ENCODE results near the gene KRT14. TPM values are rescaled to one million over a fixed set of nuclear protein-coding genes. Genes with fewer than 3 reads are reported as not detected.

The KRT14 gene
- total RNA-seq, 4 donors from 2014 or later, result 0.52 to 0.90 TPM; not detected in 2

- no peak overlapping the region for H3K4me3 ChIP-seq
- H3K9me3 ChIP-seq, result no peaks in the 10 kb centered on the region
- no peaks in the 10 kb centered on the region for H3K27me3 ChIP-seq
- H3K27ac ChIP-seq, result no peak overlapping the region
- DNase-seq, result no peak
- TF ChIP-seq, protein P1, sequence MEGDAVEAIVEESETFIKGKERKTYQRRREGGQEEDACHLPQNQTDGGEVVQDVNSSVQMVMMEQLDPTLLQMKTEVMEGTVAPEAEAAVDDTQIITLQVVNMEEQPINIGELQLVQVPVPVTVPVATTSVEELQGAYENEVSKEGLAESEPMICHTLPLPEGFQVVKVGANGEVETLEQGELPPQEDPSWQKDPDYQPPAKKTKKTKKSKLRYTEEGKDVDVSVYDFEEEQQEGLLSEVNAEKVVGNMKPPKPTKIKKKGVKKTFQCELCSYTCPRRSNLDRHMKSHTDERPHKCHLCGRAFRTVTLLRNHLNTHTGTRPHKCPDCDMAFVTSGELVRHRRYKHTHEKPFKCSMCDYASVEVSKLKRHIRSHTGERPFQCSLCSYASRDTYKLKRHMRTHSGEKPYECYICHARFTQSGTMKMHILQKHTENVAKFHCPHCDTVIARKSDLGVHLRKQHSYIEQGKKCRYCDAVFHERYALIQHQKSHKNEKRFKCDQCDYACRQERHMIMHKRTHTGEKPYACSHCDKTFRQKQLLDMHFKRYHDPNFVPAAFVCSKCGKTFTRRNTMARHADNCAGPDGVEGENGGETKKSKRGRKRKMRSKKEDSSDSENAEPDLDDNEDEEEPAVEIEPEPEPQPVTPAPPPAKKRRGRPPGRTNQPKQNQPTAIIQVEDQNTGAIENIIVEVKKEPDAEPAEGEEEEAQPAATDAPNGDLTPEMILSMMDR (IDR thresholded peaks at IDR 0.05), result no peak
- no peak for TF ChIP-seq POLR2A (IDR thresholded peaks at IDR 0.05)
- no peaks in the 10 kb centered on the region for H3K36me3 ChIP-seq
- H3K4me1 ChIP-seq, result no peaks in the 10 kb centered on the region
- intact Hi-C loops (cut with DNase I; ENCODE audit: low total_unique reads), result no loop called here
Observed at GRCh38 chr17:41540921-41541625, 45.6 kb downstream of the KRT14 start.

DNA sequence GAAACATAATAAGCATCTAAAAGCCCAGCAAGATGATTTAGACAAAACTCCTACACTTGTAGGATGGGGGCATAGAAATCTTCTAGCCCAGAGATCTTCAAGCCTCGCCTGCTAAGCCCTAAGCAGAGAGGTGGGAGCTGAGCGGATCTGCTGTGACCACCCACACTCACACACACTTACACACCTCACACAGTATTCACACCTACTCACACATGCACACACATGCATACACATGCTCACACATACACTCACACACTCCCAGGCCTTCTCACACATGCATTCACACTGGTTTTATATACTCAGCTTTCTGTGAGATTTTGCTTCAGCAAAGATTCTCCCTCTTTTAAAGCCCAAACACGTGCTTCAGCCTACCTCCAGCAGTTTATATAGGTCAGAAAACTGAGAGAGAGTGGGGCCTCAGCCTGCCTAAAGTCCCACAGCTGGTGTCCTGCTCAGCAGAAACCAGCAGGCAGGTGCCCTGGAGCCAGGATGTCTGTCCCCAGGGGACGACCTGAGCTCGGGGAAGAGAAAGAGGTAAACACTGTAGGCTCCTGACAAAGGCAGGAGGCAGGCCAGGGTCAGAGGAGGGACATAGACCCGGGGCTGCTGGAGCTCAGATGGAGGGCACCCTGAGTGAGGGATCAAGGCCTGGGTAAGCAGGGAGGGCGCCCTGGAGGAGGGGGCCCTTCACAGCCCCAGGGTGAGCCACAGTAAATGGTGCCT, 46.6 kb downstream of the KRT14 start:
- Histone ChIP-seq H3K27me3 (no peaks in the 10 kb centered on the region), H3K27ac (no peak overlapping the region), H3K36me3 (no peaks in the 10 kb centered on the region), H3K4me3 (no peak overlapping the region), H3K9me3 (no peaks in the 10 kb centered on the region), H3K4me1 (no peaks in the 10 kb centered on the region)
- intact Hi-C loops (cut with DNase I; ENCODE audit: low total_unique reads), result no loop called here
- DNase-seq, result no peak
- TF ChIP-seq, protein P1 (IDR thresholded peaks at IDR 0.05), result no peak
- TF ChIP-seq POLR2A (IDR thresholded peaks at IDR 0.05), result no peak

DNA sequence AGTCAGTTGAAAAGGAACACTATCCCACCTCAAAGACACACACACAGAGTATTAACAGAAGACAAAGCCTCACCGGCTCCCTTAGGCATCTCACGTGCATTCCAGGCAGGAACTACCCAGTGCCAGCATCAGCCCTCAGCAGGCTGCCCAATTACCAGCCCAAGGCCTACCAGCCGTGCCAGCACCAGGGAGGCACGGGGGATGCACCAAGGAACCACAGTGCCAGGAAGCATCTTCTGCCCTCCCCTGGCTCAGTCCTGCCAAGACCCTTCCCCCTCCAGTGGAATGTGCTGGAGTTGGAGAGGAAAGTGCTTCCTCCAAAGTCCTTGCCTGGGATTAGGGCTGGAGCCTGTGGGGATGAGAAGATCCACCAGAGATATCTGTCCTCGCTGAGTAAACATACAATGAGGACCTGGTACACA, 47.6 kb downstream of the KRT14 start:
- intact Hi-C loops (cut with DNase I; ENCODE audit: low total_unique reads), result no loop called here
- no peak overlapping the region for H3K27ac ChIP-seq
- H3K4me1 ChIP-seq, result no peaks in the 10 kb centered on the region
- TF ChIP-seq, protein P1 (IDR thresholded peaks at IDR 0.05), result no peak
- TF ChIP-seq POLR2A (IDR thresholded peaks at IDR 0.05), result no peak
- no peaks in the 10 kb centered on the region for H3K9me3 ChIP-seq
- no peak overlapping the region for H3K4me3 ChIP-seq
- H3K36me3 ChIP-seq, result no peaks in the 10 kb centered on the region
- DNase-seq, result no peak
- no peaks in the 10 kb centered on the region for H3K27me3 ChIP-seq

- H3K4me1 ChIP-seq, result no peaks in the 10 kb centered on the region
- no peaks in the 10 kb centered on the region for H3K36me3 ChIP-seq
- H3K27me3 ChIP-seq, result no peaks in the 10 kb centered on the region
- H3K27ac ChIP-seq, result no peak overlapping the region
- intact Hi-C loops (cut with DNase I; ENCODE audit: low total_unique reads), result no loop called here
- H3K9me3 ChIP-seq, result no peaks in the 10 kb centered on the region
- no peak for TF ChIP-seq POLR2A (IDR thresholded peaks at IDR 0.05)
- TF ChIP-seq, protein P1 (IDR thresholded peaks at IDR 0.05), result no peak
- H3K4me3 ChIP-seq, result no peak overlapping the region
- DNase-seq, result no peak
Observed at GRCh38 chr17:41538565-41538991, 48.1 kb downstream of the KRT14 start.

DNA sequence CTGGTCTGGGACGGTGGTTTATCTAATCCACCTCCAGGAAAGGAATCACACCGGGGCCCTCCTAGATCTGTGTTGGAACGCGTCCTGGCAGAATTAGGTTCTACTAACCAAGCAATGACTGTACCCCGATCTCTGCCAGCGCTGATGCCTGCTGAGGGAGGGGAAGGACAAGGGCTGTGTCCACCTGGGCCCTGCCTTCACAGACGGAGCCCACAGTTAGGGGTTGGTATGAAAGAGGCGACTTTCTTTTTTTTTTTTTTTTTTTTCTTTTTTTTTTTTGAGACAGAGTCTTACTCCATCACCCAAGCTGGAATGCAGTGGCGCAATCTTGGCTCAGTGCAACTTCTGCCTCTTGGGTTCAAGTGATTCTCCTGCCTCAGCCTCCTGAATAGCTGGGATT, 48.7 kb downstream of the KRT14 start:
- TF ChIP-seq, protein P1 (IDR thresholded peaks at IDR 0.05), result no peak
- TF ChIP-seq POLR2A (IDR thresholded peaks at IDR 0.05), result no peak
- Histone ChIP-seq H3K36me3 (no peaks in the 10 kb centered on the region), H3K4me3 (no peak overlapping the region), H3K27me3 (no peaks in the 10 kb centered on the region), H3K4me1 (no peaks in the 10 kb centered on the region), H3K27ac (no peak overlapping the region), H3K9me3 (no peaks in the 10 kb centered on the region)
- intact Hi-C loops (cut with DNase I; ENCODE audit: low total_unique reads), result no loop called here
- DNase-seq, result no peak
